C4-2B (cell line): ENCODE data around the gene PRSS38.

ENCODE experiments used
- ZFX ChIP-seq: fragments of 450-650 bp; IDR thresholded peaks from 2 replicates; pipeline ENCODE4 v1.6.1; 2017
- TF ChIP-seq, protein P1 (sequence below): fragments of 450-650 bp; conservative IDR thresholded peaks from 2 replicates; pipeline ENCODE4 v1.5.1; 2017; ENCODE audit warnings: mild to moderate bottlenecking

DNA sequence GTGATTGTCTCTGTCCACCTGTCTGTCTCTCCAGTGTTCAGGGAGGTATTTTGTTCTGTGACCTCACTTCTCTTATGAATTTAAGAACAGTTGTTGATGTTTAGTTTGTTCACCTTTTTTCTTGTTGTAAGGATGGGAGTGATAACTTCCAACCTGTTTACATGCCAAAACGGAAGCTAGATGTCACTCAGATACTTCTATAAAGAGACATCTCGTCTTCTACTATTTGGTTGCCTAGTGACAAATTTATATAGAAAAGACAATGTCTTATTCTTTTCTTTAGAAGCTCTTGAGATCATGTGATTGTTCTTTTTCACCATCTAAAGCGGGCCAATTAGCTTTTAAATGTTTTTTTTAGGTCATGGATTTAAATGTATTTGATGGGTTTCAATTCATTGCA lies 33.8 kb downstream of the PRSS38 start:
- TF ChIP-seq, protein P1, sequence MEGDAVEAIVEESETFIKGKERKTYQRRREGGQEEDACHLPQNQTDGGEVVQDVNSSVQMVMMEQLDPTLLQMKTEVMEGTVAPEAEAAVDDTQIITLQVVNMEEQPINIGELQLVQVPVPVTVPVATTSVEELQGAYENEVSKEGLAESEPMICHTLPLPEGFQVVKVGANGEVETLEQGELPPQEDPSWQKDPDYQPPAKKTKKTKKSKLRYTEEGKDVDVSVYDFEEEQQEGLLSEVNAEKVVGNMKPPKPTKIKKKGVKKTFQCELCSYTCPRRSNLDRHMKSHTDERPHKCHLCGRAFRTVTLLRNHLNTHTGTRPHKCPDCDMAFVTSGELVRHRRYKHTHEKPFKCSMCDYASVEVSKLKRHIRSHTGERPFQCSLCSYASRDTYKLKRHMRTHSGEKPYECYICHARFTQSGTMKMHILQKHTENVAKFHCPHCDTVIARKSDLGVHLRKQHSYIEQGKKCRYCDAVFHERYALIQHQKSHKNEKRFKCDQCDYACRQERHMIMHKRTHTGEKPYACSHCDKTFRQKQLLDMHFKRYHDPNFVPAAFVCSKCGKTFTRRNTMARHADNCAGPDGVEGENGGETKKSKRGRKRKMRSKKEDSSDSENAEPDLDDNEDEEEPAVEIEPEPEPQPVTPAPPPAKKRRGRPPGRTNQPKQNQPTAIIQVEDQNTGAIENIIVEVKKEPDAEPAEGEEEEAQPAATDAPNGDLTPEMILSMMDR = no peak
- TF ChIP-seq ZFX = no peak
